HUDEP-2 (cell line): ENCODE measurements around the gene WFDC9.
"Not testable (repeated sequence)": the region's sequence is repeated elsewhere in the genome, so short reads cannot be mapped to it uniquely, and the experiment has no call there.

Experiments used
- DNase-seq, 76 experiments: peaks; one replicate each; lab custom pipeline; 2025; ENCODE audit not compliant: unreplicated experiment in 76 of 76; lab: John Stamatoyannopoulos, UW

Gene WFDC9

GRCh38 chr20:45631184-45631583, at the start of gene WFDC9:
WFDC9 (minus strand) TSS chr20:45631284; CDS start chr20:45610181, 21,103 bp downstream.
- DNase-seq: no peak

GRCh38 chr20:45679650-45680049, 48.6 kb upstream of the WFDC9 start:
- DNase-seq: no peak

DNA sequence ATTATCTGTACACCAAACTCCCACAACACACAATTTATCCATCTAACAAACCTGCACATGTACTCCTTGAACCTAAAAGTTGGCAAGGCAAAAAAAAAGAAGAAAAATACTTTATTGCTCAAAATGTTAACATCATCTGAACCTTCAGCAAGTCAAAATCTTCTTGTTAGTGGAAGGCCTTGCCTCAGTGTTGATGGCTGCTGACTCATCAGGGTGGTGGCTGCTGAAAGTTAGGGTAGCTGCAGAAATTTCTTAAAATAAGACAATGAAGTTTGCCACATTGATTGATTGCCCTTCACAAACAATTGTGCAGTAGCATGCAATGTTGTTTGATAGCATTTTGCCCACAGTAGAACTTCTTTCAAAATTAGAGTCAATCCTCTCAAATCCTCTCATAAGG, 41.7 kb upstream of the WFDC9 start:
- no peak for DNase-seq

GRCh38 chr20:45670139-45670538, 39.1 kb upstream of the WFDC9 start, which contains the start of gene WFDC11:
WFDC11 (minus strand) TSS chr20:45670239; CDS start chr20:45650600, 19,639 bp downstream.
- no peak for DNase-seq

DNA sequence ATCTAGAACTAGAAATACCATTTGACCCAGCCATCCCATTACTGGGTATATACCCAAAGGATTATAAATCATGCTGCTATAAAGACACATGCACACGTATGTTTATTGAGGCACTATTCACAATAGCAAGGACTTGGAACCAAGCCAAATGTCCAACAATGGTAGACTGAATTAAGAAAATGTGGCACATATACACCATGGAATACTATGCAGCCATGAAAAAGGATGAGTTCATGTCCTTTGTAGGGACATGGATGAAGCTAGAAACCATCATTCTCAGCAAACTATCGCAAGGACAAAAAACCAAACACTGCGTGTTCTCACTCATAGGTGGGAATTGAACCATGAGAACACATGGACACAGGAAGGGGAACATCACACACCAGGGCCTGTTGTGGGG, 26.0 kb upstream of the WFDC9 start:
- not testable (repeated sequence) for DNase-seq

- DNase-seq: not testable (repeated sequence)
Measured at GRCh38 chr20:45651726-45652125, 20.6 kb upstream of the WFDC9 start.

- DNase-seq: no peak
Measured at GRCh38 chr20:45649312-45649863, 18.3 kb upstream of the WFDC9 start.

DNA sequence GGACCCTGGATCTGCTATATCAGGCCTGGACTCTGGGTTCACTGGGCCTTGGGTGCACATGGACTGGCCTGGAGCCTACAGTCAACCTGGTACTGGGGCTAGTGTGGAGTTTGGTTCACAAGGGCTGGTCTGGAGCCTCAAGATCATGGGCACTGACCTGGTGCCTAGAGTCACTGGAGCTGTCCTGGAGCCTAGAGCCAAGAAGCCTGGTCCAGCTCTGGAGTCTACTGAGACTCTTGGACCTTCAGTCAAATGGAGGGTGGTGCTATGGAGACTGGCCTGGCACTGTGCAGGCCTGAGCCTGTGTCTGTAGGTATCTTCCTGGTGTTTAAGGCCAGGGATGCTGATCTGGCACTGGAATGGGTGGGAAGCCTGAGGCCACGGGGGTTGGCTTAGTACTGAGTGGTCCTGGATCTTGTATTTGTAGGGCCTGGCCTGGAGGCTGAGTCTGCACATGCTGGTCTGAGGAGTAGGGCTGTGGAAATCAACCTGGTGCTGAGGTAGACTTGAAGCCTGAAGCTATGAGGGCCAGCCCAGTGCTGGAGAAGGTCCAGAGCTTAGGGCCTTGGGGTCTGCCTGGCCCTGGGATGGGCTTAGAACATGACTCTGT, 16.5 kb upstream of the WFDC9 start:
- DNase-seq: no peak

GRCh38 chr20:45646875-45647274, 15.8 kb upstream of the WFDC9 start:
- DNase-seq: no peak

DNA sequence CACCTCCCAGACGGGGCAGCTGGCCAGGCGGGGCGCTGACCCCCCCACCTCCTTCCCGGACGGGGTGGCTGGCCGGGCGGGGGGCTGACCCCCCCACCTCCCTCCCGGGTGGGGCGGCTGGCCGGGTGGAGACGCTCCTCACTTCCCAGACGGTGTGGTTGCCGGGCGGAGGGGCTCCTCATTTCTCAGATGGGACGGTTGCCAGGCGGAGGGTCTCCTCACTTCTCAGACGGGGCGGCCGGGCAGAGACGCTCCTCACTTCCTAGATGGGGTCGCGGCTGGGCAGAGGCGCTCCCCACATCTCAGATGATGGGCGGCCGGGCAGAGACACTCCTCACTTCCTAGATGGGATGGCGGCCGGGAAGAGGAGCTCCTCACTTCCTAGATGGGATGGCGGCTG, 14.8 kb upstream of the WFDC9 start:
- not testable (repeated sequence) for DNase-seq

DNA sequence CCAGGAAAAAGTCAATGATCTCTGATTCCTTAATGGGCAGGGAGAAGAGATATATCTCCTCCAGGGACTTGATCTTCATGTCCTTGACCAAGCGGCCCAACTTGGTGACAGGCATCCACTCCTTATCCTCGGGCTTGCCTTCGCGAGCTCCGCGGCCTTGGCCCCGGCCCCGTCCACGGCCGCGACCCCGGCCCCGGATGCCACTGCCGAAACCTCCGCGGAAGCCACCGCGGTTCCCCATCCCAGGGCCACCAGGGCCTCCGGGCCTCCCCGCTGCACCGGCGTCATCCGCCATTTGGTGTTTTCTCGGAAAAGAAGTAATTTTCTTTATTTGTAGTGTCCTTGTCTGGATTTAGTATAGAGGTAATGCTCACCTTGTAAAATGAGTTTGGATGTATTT, 10.0 kb upstream of the WFDC9 start:
- DNase-seq: not testable (repeated sequence)

DNA sequence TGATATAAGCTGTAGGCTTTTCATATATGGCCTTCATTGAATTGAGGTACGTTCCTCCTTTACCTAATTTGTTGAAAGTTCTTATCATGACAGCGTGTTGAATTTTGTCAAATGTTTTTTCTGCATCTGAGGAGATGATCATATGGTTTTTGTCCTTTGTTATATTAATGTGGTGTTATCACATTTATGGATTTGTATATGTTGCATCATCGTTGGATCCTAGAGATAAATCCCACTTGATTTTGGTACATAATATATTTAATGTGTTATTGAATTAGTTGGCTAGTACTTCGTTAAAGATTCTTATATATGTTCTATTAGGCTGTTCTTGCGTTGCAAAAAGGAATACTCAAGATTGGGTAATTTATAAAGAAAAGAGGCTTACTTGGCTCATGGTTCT, 8.6 kb upstream of the WFDC9 start:
- no peak for DNase-seq

DNA sequence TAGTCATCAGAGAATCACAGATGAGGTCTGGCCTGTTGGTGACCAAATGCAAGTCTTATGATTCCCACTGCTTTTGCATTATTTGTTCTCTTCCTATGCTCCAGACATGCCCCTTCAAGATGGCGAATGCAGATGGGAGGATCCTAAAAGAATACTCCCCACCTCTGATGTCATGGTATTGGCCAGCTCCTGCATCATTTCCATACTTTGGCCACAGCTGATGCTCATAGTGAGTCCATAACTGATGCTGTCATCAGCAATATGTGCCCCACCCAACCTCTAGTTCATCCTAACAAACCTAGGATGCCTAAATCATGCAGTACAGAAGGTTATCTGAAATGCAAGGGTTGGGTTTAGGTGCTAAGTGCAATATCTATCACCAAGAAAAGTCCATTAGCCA, 5.4 kb upstream of the WFDC9 start:
- no peak for DNase-seq

- no peak for DNase-seq
Measured at GRCh38 chr20:45630371-45630770, 713 bp downstream of the WFDC9 start.

- DNase-seq: peak in 33 of 76 experiments; percentile 0 to 49 (median 9)
Measured at GRCh38 chr20:45629496-45630100, 1.5 kb downstream of the WFDC9 start, which contains the start of gene WFDC10A. WFDC10A (plus strand) TSS chr20:45629739; CDS start chr20:45629814, 75 bp downstream.

GRCh38 chr20:45626540-45626939, 4.5 kb downstream of the WFDC9 start:
- no peak for DNase-seq

DNA sequence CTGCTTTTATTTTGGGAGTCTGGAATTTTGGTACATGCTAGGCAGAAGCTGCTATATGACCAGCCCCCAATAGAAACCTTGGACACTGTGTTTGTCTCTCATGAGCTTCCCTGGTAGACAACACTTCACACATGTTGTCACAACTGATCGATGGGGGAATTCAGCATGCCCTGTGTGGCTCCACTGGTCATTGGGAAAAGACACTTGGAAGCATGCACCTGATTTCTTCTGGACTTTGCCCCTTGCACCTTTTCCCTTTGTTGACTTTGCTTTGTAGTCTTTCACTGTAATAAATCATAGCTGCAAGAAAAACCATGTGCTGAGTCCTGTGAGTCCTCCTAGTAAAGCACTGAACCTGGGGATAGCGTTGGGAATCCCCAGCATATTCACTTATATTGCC, 9.5 kb downstream of the WFDC9 start:
- DNase-seq: no peak

- no peak for DNase-seq
Measured at GRCh38 chr20:45617591-45617990, 13.5 kb downstream of the WFDC9 start.

- DNase-seq: no peak
Measured at GRCh38 chr20:45612314-45612713, 18.8 kb downstream of the WFDC9 start.

DNA sequence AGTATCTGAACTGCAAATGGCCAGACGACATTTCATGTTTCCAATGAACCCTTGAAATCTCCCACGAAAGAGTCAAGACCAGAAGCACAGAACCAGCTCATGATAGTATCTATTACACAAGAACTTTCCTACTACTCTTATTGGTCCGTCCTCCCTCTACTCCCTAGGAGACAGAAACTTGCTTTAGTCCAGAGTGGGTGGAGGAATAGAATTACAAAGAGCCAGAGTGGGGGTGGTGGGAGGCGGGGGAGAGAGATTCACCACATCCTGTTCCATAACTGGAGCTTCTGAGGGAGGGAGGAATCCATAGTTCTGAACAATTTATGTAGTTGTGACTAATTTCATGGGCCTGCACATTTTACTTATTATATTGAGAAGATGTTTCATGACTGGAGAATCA, 20.0 kb downstream of the WFDC9 start:
- no peak for DNase-seq

DNA sequence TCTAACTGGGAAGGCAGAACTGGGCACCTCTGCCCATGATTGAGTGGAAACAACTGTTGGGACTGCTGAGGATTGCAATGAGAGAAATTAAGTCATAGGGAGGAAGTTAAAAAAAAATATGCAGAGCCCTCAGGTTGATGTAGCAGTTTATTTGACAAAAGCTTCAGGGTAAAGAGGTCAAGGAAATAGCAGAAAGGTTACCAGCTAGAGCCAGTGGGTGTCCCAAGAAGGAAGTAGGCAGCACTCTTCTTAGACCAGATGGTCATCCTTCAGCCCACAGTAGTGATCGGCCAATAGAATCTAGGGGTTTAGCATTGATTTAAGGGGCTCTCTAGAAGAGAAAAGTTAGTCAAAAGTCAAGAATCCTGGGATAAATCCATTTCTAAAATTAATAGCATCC, 23.3 kb downstream of the WFDC9 start:
- no peak for DNase-seq

- DNase-seq: no peak
Measured at GRCh38 chr20:45595235-45595634, 35.8 kb downstream of the WFDC9 start.
